GM12878 (cell line): Measurements from ENCODE around the gene ADAMTS18. TPM values are rescaled to one million over a fixed set of nuclear protein-coding genes. Genes with fewer than 3 reads are reported as not detected.

Experiments used
- ATAC-seq: fragments of 200-7000 bp; cut with Tn5 transposase; 3 replicates; pipeline ENCODE4 v1.9.1; 2020; ENCODE audit warnings: mild to moderate bottlenecking, moderate library complexity
- BruUV-seq: library from RNA; stranded (reverse); fragments of 400-500 nt; replicated peaks from 2 replicates; lab custom pipeline; 2021; lab: Mats Ljungman, UMichigan
- CTCF ChIA-PET: fragments of 300-600 bp; sonication (Branson Sonifier 250); formaldehyde crosslinking; extraction: SDS; loops from one replicate; lab custom pipeline; 2021; ENCODE audit warnings: inconsistent platforms; lab: Yijun Ruan, JAX
- POLR2A ChIA-PET: fragments of 350-600 bp; formaldehyde crosslinking; extraction: SDS; loops from one replicate; lab custom pipeline; 2021; ENCODE audit warnings: inconsistent platforms; lab: Charles Lee
- RAD21 ChIA-PET: fragments of 300-600 bp; sonication (Branson Sonifier 250); formaldehyde crosslinking; loops from one replicate; lab custom pipeline; 2023; ENCODE audit warnings: antibody characterized with exemption; ENCODE audit not compliant: unreplicated experiment; lab: Charles Lee
- SMC1A ChIA-PET: fragments of 300-600 bp; sonication (Branson Sonifier 250); formaldehyde crosslinking; loops from one replicate; lab custom pipeline; 2023; ENCODE audit not compliant: unreplicated experiment, uncharacterized antibody; lab: Charles Lee
- DNase-seq: peaks from one replicate; pipeline ENCODE4 v3.0.0-alpha.2; 2011; ENCODE audit warnings: low read depth, low spot score
- FAIRE-seq: peaks from 3 replicates; lab custom pipeline; 2011; peaks lifted over from hg19 to GRCh38; lab: Jason Lieb, UNC
- H2AFZ ChIP-seq: 2 replicates; pipeline ENCODE4 v1.6.0; 2011; ENCODE audit warnings: low read depth, low read length, control low read depth; ENCODE audit not compliant: control insufficient read depth
- H3K27ac ChIP-seq: 2 replicates; pipeline ENCODE4 v1.5.1; 2011; ENCODE audit warnings: control low read depth; ENCODE audit not compliant: control insufficient read depth, insufficient read depth
- H3K27me3 ChIP-seq, 2 experiments: replicated peaks in 1 of 2; 2 replicates each; pipeline versions ENCODE4 v1.6.0 to v1.6.1; 2011; ENCODE audit warnings: low read length in 1 of 2; ENCODE audit not compliant: control insufficient read depth in 2 of 2, insufficient read depth in 2 of 2
- H3K36me3 ChIP-seq, 2 experiments: 2 replicates each; pipeline ENCODE4 v1.5.1; 2011; ENCODE audit warnings: low read length in 1 of 2; ENCODE audit not compliant: control insufficient read depth in 2 of 2, insufficient read depth in 2 of 2
- H3K4me1 ChIP-seq: 2 replicates; pipeline ENCODE4 v1.6.1; 2011; ENCODE audit warnings: mild to moderate bottlenecking, low read length, moderate library complexity, mixed read lengths; ENCODE audit not compliant: control insufficient read depth, insufficient read depth
- H3K4me2 ChIP-seq: 2 replicates; pipeline ENCODE4 v1.6.0; 2011; ENCODE audit warnings: control low read depth; ENCODE audit not compliant: control insufficient read depth, insufficient read depth
- H3K4me3 ChIP-seq: fragments of 200-600 bp; sonication (generic); 2 replicates; pipeline ENCODE4 v1.5.1; 2016
- H3K79me2 ChIP-seq: 2 replicates; pipeline ENCODE4 v1.6.0; 2011; ENCODE audit warnings: low read length; ENCODE audit not compliant: control insufficient read depth, insufficient read depth
- H3K9ac ChIP-seq: 2 replicates; pipeline ENCODE4 v1.8.0; 2011; ENCODE audit warnings: low read length, control low read depth, mixed read lengths; ENCODE audit not compliant: control insufficient read depth, insufficient read depth
- H3K9me3 ChIP-seq: replicated peaks from 3 replicates; pipeline ENCODE4 v1.5.1; 2011; ENCODE audit warnings: mild to moderate bottlenecking, low read length; ENCODE audit not compliant: control insufficient read depth, insufficient read depth
- H4K20me1 ChIP-seq: 2 replicates; pipeline ENCODE4 v1.6.0; 2011; ENCODE audit not compliant: control insufficient read depth, insufficient read depth
- ATF7 ChIP-seq: fragments of 450-650 bp; IDR thresholded peaks from 2 replicates; pipeline ENCODE4 v1.6.1; 2016; ENCODE audit warnings: low read depth, mild to moderate bottlenecking
- DPF2 ChIP-seq: fragments of 450-650 bp; IDR thresholded peaks from 2 replicates; pipeline ENCODE4 v1.6.1; 2017; ENCODE audit warnings: mild to moderate bottlenecking
- HCFC1 ChIP-seq: fragments of 150-350 bp; IDR thresholded peaks from 2 replicates; pipeline ENCODE4 v1.6.1; 2014; ENCODE audit warnings: low read length
- HDAC2 ChIP-seq: fragments of 200-600 bp; sonication (generic); IDR thresholded peaks from 2 replicates; pipeline ENCODE4 v1.6.1; 2017
- NFXL1 ChIP-seq: fragments of 450-650 bp; IDR thresholded peaks from 2 replicates; pipeline ENCODE4 v1.6.1; 2017; ENCODE audit warnings: antibody characterized with exemption, mild to moderate bottlenecking, borderline replicate concordance
- POLR2A ChIP-seq: IDR thresholded peaks from 2 replicates; pipeline ENCODE4 v1.6.1; 2011; ENCODE audit warnings: low read depth, mild to moderate bottlenecking, low read length
- RAD51 ChIP-seq: fragments of 450-650 bp; IDR thresholded peaks from 2 replicates; pipeline ENCODE4 v1.6.1; 2016; ENCODE audit warnings: moderate library complexity, mild to moderate bottlenecking, inconsistent platforms
- YBX1 ChIP-seq: fragments of 450-650 bp; IDR thresholded peaks from 2 replicates; pipeline ENCODE4 v1.6.1; 2016; ENCODE audit warnings: antibody characterized with exemption
- WGBS: methylation state at CpG from one replicate; pipeline ENCODE4 v1.1.6; 2016; ENCODE audit warnings: low lambda C conversion rate; ENCODE audit not compliant: insufficient replicate concordance, insufficient coverage; ENCODE audit errors: missing lambda C conversion rate; 5-methylcytosine and 5-hydroxymethylcytosine counted together
- in situ Hi-C: fragments of 300-500 bp; cut with MboI; formaldehyde crosslinking; loops from 9 replicates; pipeline ENCODE4 v1.14.3; 2018; ENCODE audit warnings: mixed read lengths
- intact Hi-C: fragments of 100-400 bp; cut with micrococcal nuclease; formaldehyde crosslinking; loops from one replicate; pipeline ENCODE4 v1.14.2; 2022; ENCODE audit not compliant: unreplicated experiment
- polyA plus RNA-seq, 11 experiments: library from polyadenylated mRNA; depleted of rRNA in 4 of 11; unstranded in 6 of 11; stranded (reverse) in 5 of 11; fragments of >200 nt; fragmentation: Nextera tagmentation in 4 of 11; fragmentation: Illumina TruSeq in 1 of 11; extraction: Ambion mirVana in 4 of 11; extraction: Trizol in 1 of 11; gene quantifications; 1 replicate in 1 of 11; 2 replicates in 10 of 11; pipeline versions ENCODE4 v1.2.1 to v1.2.3, GENCODE V29; 2011 to 2016; ENCODE audit warnings: inconsistent platforms in 2 of 11, missing spikeins in 2 of 11, low read depth in 1 of 11
- total RNA-seq, 4 experiments: library from RNA; depleted of rRNA in 3 of 4; stranded (reverse); fragments of >200 nt in 3 of 4; fragmentation: Illumina TruSeq in 1 of 4; extraction: Trizol in 1 of 4; gene quantifications; 2 replicates each; pipeline versions ENCODE4 v1.2.1 to v1.2.3, GENCODE V29; 2013 to 2021
- TF ChIP-seq, protein P1 (sequence below): IDR thresholded peaks from 2 replicates; pipeline ENCODE4 v1.6.1; 2012; ENCODE audit warnings: low read length, inconsistent platforms
- TF ChIP-seq, protein P2 (sequence below): fragments of 450-650 bp; IDR thresholded peaks from 2 replicates; pipeline ENCODE4 v1.6.1; 2018; ENCODE audit warnings: borderline replicate concordance, mild to moderate bottlenecking; ENCODE audit not compliant: partially characterized antibody

Gene ADAMTS18
- total and polyA plus RNA-seq, 10 of the 15 experiments (the other 5 are each of a cell fraction or from before 2014, with no cell fraction given): not detected

DNA sequence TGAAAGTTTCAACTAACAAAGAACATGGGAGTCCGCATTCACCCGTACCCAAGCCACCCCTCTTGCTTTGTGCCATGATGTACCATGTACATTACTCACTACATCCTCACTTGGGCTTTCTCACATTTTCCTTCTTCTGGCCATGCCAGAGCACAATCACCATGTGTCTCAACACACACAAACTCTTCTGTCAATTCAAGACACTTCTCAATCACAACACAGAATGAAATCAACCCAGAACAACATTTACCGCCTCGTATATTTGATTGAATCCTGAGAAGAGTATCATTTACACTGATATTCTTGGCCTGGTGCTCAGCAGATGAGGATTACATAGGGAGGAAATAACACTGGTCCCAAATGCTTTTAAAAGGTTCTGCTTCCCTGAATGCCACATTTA is 4.5 kb downstream of the ADAMTS18 start:
- ATAC-seq (no peak), DNase-seq (no peak), FAIRE-seq (no peak)
- RAD21 ChIA-PET: interaction anchor here (1.2 kb wide), 1 partner anchor 193 kb away, joined by 3 read pairs; no protein-coding TSS in a partner anchor
- H3K27me3 ChIP-seq: peaks cover 2% of the 10 kb centered on the region in 2 experiments; a peak in 2 of 4 replicates
- H3K79me2 ChIP-seq: no peaks in the 10 kb centered on the region
- WGBS: 68% methylated on average over 4 of the region's 4 CpGs
- H3K4me3 ChIP-seq: no peak overlapping the region
- no peak overlapping the region for H3K27ac ChIP-seq
- no peak overlapping the region for H2AFZ ChIP-seq
- CTCF ChIA-PET: no interaction called here
- no peaks in the 10 kb centered on the region for H3K9me3 ChIP-seq
- no peaks in the 10 kb centered on the region for H4K20me1 ChIP-seq
- in situ Hi-C loops: no loop called here
- intact Hi-C loops: loop anchor here (10.0 kb wide), 1 partner anchor 154 kb away; no protein-coding TSS in a partner anchor
- TF ChIP-seq HCFC1: no peak
- no peak for TF ChIP-seq NFXL1
- no peak for TF ChIP-seq RAD51
- TF ChIP-seq HDAC2: no peak
- TF ChIP-seq YBX1: no peak
- TF ChIP-seq, protein P1, sequence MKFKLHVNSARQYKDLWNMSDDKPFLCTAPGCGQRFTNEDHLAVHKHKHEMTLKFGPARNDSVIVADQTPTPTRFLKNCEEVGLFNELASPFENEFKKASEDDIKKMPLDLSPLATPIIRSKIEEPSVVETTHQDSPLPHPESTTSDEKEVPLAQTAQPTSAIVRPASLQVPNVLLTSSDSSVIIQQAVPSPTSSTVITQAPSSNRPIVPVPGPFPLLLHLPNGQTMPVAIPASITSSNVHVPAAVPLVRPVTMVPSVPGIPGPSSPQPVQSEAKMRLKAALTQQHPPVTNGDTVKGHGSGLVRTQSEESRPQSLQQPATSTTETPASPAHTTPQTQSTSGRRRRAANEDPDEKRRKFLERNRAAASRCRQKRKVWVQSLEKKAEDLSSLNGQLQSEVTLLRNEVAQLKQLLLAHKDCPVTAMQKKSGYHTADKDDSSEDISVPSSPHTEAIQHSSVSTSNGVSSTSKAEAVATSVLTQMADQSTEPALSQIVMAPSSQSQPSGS: no peak
- no peak for TF ChIP-seq POLR2A
- TF ChIP-seq, protein P2, sequence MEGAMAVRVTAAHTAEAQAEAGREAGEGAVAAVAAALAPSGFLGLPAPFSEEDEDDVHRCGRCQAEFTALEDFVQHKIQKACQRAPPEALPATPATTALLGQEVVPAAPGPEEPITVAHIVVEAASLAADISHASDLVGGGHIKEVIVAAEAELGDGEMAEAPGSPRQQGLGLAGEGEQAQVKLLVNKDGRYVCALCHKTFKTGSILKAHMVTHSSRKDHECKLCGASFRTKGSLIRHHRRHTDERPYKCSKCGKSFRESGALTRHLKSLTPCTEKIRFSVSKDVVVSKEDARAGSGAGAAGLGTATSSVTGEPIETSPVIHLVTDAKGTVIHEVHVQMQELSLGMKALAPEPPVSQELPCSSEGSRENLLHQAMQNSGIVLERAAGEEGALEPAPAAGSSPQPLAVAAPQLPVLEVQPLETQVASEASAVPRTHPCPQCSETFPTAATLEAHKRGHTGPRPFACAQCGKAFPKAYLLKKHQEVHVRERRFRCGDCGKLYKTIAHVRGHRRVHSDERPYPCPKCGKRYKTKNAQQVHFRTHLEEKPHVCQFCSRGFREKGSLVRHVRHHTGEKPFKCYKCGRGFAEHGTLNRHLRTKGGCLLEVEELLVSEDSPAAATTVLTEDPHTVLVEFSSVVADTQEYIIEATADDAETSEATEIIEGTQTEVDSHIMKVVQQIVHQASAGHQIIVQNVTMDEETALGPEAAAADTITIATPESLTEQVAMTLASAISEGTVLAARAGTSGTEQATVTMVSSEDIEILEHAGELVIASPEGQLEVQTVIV: no peak
- TF ChIP-seq DPF2: no peak
- TF ChIP-seq ATF7: no peak
- POLR2A ChIA-PET: no interaction called here
- SMC1A ChIA-PET: no interaction called here
- H3K4me2 ChIP-seq: no peak overlapping the region
- no peak overlapping the region for H3K9ac ChIP-seq
- no peaks in the 10 kb centered on the region; a peak in 1 of 4 replicates for H3K36me3 ChIP-seq
- H3K4me1 ChIP-seq: no peaks in the 10 kb centered on the region
- no TSS peak for BruUV-seq
